Gastrocnemius medialis (tissue), 4 donors: ENCODE results near the gene CDKN2AIPNL.

ENCODE experiments used
- POLR2A ChIP-seq, 2 donors: fragments of 450-650 bp; IDR thresholded peaks; one replicate each; pipeline ENCODE4 v1.6.1; 2017; ENCODE audit warnings: antibody characterized with exemption in 2 of 2, mild to moderate bottlenecking in 2 of 2, moderate library complexity in 2 of 2
- TF ChIP-seq, protein P1 (sequence below), 5 experiments: fragments of 450-650 bp in 3 of 5; fragments of 200-600 bp in 2 of 5; sonication (generic) in 2 of 5; IDR thresholded peaks in 4 of 5; conservative IDR thresholded peaks in 1 of 5; 1 replicate in 4 of 5; 2 replicates in 1 of 5; pipeline ENCODE4 v1.5.1; 2016 to 2019; ENCODE audit warnings: antibody characterized with exemption in 5 of 5, mild to moderate bottlenecking in 3 of 5, moderate library complexity in 3 of 5

DNA sequence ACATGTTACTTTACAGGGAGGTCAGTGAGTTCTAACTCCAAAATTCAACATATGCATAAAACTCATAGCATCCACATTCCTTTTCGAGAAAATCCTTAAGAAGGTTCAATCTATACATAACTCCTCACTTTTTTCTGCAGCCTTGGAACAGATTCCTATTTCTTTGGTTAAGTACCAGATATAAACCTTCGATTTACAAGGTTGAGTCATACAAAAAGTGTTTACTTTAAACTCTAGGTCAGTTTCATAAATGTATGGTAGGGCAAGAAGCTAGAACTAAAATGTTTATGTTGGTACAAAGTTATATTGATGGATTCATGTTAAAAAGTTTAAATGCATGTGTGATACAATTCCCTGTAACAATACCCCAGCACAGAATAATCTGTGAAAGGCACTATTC, 19.4 kb downstream of the CDKN2AIPNL start:
- TF ChIP-seq, protein P1, sequence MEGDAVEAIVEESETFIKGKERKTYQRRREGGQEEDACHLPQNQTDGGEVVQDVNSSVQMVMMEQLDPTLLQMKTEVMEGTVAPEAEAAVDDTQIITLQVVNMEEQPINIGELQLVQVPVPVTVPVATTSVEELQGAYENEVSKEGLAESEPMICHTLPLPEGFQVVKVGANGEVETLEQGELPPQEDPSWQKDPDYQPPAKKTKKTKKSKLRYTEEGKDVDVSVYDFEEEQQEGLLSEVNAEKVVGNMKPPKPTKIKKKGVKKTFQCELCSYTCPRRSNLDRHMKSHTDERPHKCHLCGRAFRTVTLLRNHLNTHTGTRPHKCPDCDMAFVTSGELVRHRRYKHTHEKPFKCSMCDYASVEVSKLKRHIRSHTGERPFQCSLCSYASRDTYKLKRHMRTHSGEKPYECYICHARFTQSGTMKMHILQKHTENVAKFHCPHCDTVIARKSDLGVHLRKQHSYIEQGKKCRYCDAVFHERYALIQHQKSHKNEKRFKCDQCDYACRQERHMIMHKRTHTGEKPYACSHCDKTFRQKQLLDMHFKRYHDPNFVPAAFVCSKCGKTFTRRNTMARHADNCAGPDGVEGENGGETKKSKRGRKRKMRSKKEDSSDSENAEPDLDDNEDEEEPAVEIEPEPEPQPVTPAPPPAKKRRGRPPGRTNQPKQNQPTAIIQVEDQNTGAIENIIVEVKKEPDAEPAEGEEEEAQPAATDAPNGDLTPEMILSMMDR (IDR thresholded peaks at IDR 0.05 in 4 of 5, conservative IDR thresholded peaks at IDR 0.05 in 1 of 5): no peak
- no peak for TF ChIP-seq POLR2A (IDR thresholded peaks at IDR 0.05)
